GM23338 (cell line): ENCODE measurements around the gene VSTM2L. TPM values are rescaled to one million over a fixed set of nuclear protein-coding genes. Genes with fewer than 3 reads are reported as not detected.

Source experiments
- ATAC-seq: fragments of 200-7000 bp; cut with Tn5 transposase; 3 replicates; pipeline ENCODE4 v1.9.1; 2020
- DNase-seq: peaks from one replicate; pipeline ENCODE4 v3.0.0-alpha.2; 2015; ENCODE audit warnings: low spot score
- H2AFZ ChIP-seq: fragments of 200-600 bp; sonication (generic); 2 replicates; pipeline ENCODE4 v1.8.0; 2016; ENCODE audit warnings: antibody characterized with exemption, mild to moderate bottlenecking, moderate library complexity
- H3F3A ChIP-seq: fragments of 200-600 bp; sonication (generic); replicated peaks from 2 replicates; pipeline ENCODE4 v1.8.0; 2017; ENCODE audit warnings: antibody characterized with exemption, mixed run types, low read depth
- H3K27ac ChIP-seq: fragments of 200-600 bp; sonication (generic); 2 replicates; pipeline ENCODE4 v1.6.1; 2016; ENCODE audit warnings: low read depth
- H3K27me3 ChIP-seq: fragments of 200-600 bp; sonication (generic); 2 replicates; pipeline ENCODE4 v1.8.0; 2016; ENCODE audit warnings: mild to moderate bottlenecking, mixed run types, moderate library complexity; ENCODE audit not compliant: insufficient read depth
- H3K36me3 ChIP-seq: fragments of 200-600 bp; sonication (generic); 2 replicates; pipeline ENCODE4 v1.8.0; 2016; ENCODE audit warnings: mild to moderate bottlenecking; ENCODE audit not compliant: insufficient read depth
- H3K4me1 ChIP-seq: fragments of 200-600 bp; sonication (generic); 2 replicates; pipeline ENCODE4 v1.8.0; 2016; ENCODE audit warnings: mild to moderate bottlenecking, moderate library complexity; ENCODE audit not compliant: insufficient read depth
- H3K4me2 ChIP-seq: fragments of 200-600 bp; sonication (generic); 2 replicates; pipeline ENCODE4 v1.7.1; 2017; ENCODE audit warnings: mixed run types
- H3K4me3 ChIP-seq: fragments of 200-600 bp; sonication (generic); 2 replicates; pipeline ENCODE4 v1.6.1; 2016; ENCODE audit warnings: mixed run types
- H3K79me2 ChIP-seq: fragments of 200-600 bp; sonication (generic); replicated peaks from 2 replicates; pipeline ENCODE4 v1.8.0; 2017; ENCODE audit warnings: mild to moderate bottlenecking; ENCODE audit not compliant: insufficient read depth
- H3K9me2 ChIP-seq: fragments of 200-600 bp; sonication (generic); 2 replicates; pipeline ENCODE4 v1.8.0; 2017; ENCODE audit not compliant: insufficient read depth
- H4K20me1 ChIP-seq: fragments of 200-600 bp; sonication (generic); replicated peaks from 2 replicates; pipeline ENCODE4 v1.8.0; 2017; ENCODE audit warnings: mild to moderate bottlenecking; ENCODE audit not compliant: insufficient read depth
- H3K27ac Mint-ChIP-seq: 2 replicates; pipeline ENCODE4 v1.8.0; 2020; ENCODE audit warnings: inconsistent platforms, mild to moderate bottlenecking, moderate library complexity, mixed read lengths
- H3K27me3 Mint-ChIP-seq: 3 replicates; pipeline ENCODE4 v1.8.0; 2022; ENCODE audit warnings: low read depth, mild to moderate bottlenecking, moderate library complexity, mixed read lengths, inconsistent platforms; ENCODE audit not compliant: insufficient read depth, poor library complexity
- H3K36me3 Mint-ChIP-seq: 3 replicates; pipeline ENCODE4 v1.8.0; 2021; ENCODE audit warnings: low read depth, mild to moderate bottlenecking, inconsistent platforms, moderate library complexity, mixed read lengths
- H3K4me1 Mint-ChIP-seq: 3 replicates; pipeline ENCODE4 v1.8.0; 2020; ENCODE audit warnings: mild to moderate bottlenecking, inconsistent platforms, mixed read lengths
- H3K4me3 Mint-ChIP-seq: 3 replicates; pipeline ENCODE4 v1.8.0; 2021; ENCODE audit warnings: moderate library complexity, mild to moderate bottlenecking, inconsistent platforms, mixed read lengths
- H3K9me3 Mint-ChIP-seq: 3 replicates; pipeline ENCODE4 v1.8.0; 2020; ENCODE audit warnings: moderate library complexity, mild to moderate bottlenecking, inconsistent platforms, mixed read lengths
- REST ChIP-seq: IDR thresholded peaks from one replicate; pipeline ENCODE4 v1.6.1; 2018; ENCODE audit warnings: antibody characterized with exemption; ENCODE audit not compliant: unreplicated experiment
- ZNF462 ChIP-seq: fragments of 250-450 bp; sonication (Bioruptor Pico); IDR thresholded peaks from 2 replicates; pipeline ENCODE4 v1.5.0; 2020; ENCODE audit warnings: mild to moderate bottlenecking, moderate library complexity
- polyA plus RNA-seq: library from polyadenylated mRNA; unstranded; fragments of >200 nt; fragmentation: Nextera tagmentation; extraction: Ambion mirVana; gene quantifications from 2 replicates; pipeline ENCODE4 v1.2.1, GENCODE V29; 2016
- total RNA-seq: library from RNA; depleted of rRNA; stranded (reverse); fragments of >200 nt; shearing (Covaris generic); gene quantifications from 2 replicates; pipeline ENCODE4 v1.2.3, GENCODE V29; 2014

VSTM2L gene
- total and polyA plus RNA-seq, 2 experiments from 2014 or later = 0.60 to 1.9 TPM

GRCh38 chr20:37983286-37983685 lies 80.4 kb downstream of the VSTM2L start:
- Mint-ChIP-seq H3K27ac (no peak overlapping the region), H3K4me3 (no peak overlapping the region), H3K4me1 (peaks cover 7% of the 10 kb centered on the region; the same call in 2 of the 3 replicates), H3K9me3 (no peaks in the 10 kb centered on the region; the same call in 2 of the 3 replicates), H3K27me3 (peaks cover 5% of the 10 kb centered on the region), H3K36me3 (peaks cover 6% of the 10 kb centered on the region; the same call in 2 of the 3 replicates)
- TF ChIP-seq ZNF462 (CRISPR knock-in tag) (no peak), REST (no peak)
- Histone ChIP-seq H3K4me1 (peaks cover 5% of the 10 kb centered on the region; the same call in 1 of the 2 replicates), H3K79me2 (no peaks in the 10 kb centered on the region), H3K36me3 (peaks cover 9% of the 10 kb centered on the region; the same call in 1 of the 2 replicates), H3F3A (no peaks in the 10 kb centered on the region), H3K4me2 (no peak overlapping the region), H3K27me3 (no peaks in the 10 kb centered on the region), H4K20me1 (no peaks in the 10 kb centered on the region), H3K27ac (no peak overlapping the region), H2AFZ (no peak overlapping the region), H3K4me3 (no peak overlapping the region), H3K9me2 (no peaks in the 10 kb centered on the region)
- DNase-seq (no peak), ATAC-seq (no peak)
